HFF-Myc (cell line): ENCODE measurements around the gene DDX18.
"Not testable (repeated sequence)": the region's sequence is repeated elsewhere in the genome, so short reads cannot be mapped to it uniquely, and the experiment has no call there.

Source experiments
- DNase-seq: peaks from one replicate; pipeline ENCODE4 v3.0.0-alpha.2; 2011; ENCODE audit warnings: low read depth; ENCODE audit errors: extremely low read depth
- H3K4me3 ChIP-seq: replicated peaks from 2 replicates; pipeline ENCODE4 v1.5.1; 2011; ENCODE audit warnings: low read depth, mild to moderate bottlenecking, control low read depth, low read length
- TF ChIP-seq, protein P1 (sequence below): IDR thresholded peaks from 2 replicates; pipeline ENCODE4 v1.5.1; 2012; ENCODE audit warnings: mild to moderate bottlenecking, low read depth, low read length, control low read depth; ENCODE audit errors: missing control alignments

DDX18 gene

DNA sequence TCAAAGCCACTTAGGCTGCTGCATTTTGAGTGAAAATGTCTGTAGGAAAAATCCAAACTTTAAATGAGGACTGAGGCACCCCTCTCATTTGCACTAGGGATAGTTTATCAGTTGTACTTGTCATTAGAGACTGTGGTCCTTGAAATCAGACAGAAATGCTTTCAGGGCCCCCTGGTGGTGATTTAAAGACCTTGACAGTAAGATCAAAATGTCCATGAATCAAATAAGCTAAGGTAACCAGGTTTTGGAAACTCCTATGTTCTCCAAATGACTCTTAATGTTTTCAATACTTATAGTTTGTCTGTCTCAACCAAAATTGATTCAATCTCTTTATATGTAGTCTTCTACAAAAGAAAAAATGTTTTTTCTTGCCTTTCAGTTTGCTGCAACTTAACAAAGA, 28.8 kb upstream of the DDX18 start:
- TF ChIP-seq, protein P1, sequence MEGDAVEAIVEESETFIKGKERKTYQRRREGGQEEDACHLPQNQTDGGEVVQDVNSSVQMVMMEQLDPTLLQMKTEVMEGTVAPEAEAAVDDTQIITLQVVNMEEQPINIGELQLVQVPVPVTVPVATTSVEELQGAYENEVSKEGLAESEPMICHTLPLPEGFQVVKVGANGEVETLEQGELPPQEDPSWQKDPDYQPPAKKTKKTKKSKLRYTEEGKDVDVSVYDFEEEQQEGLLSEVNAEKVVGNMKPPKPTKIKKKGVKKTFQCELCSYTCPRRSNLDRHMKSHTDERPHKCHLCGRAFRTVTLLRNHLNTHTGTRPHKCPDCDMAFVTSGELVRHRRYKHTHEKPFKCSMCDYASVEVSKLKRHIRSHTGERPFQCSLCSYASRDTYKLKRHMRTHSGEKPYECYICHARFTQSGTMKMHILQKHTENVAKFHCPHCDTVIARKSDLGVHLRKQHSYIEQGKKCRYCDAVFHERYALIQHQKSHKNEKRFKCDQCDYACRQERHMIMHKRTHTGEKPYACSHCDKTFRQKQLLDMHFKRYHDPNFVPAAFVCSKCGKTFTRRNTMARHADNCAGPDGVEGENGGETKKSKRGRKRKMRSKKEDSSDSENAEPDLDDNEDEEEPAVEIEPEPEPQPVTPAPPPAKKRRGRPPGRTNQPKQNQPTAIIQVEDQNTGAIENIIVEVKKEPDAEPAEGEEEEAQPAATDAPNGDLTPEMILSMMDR, result peak; percentile 58
- no peak for DNase-seq
- no peak overlapping the region for H3K4me3 ChIP-seq

GRCh38 chr2:117786520-117786919, 28.0 kb upstream of the DDX18 start:
- TF ChIP-seq, protein P1, result no peak
- DNase-seq, result no peak
- H3K4me3 ChIP-seq, result no peak overlapping the region

- H3K4me3 ChIP-seq, result no peak overlapping the region
- no peak for DNase-seq
- TF ChIP-seq, protein P1, result no peak
Measured at GRCh38 chr2:117789505-117789904, 25.0 kb upstream of the DDX18 start.

- no peak overlapping the region for H3K4me3 ChIP-seq
- TF ChIP-seq, protein P1, result no peak
- DNase-seq, result no peak
Measured at GRCh38 chr2:117794668-117795067, 19.8 kb upstream of the DDX18 start.

DNA sequence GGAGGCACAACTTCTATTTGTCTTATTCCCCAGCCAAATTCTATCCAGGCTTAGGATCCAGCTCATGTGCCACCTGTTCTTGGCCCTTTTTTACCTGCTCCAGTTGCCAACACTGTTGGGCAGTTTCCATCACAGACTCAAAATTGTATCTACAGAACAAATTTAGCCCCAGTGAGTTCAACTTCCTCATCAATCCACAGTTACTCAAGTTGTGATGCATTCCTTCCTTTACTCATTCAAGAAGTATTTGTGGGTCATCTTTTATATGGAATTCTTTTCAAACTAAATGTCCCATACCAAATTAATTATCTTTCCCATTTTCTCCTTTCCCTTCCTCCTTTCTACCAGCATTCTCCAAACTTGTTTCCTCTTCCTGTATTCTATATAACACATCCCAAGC, 12.7 kb upstream of the DDX18 start:
- TF ChIP-seq, protein P1, result no peak
- no peak for DNase-seq
- no peak overlapping the region for H3K4me3 ChIP-seq

DNA sequence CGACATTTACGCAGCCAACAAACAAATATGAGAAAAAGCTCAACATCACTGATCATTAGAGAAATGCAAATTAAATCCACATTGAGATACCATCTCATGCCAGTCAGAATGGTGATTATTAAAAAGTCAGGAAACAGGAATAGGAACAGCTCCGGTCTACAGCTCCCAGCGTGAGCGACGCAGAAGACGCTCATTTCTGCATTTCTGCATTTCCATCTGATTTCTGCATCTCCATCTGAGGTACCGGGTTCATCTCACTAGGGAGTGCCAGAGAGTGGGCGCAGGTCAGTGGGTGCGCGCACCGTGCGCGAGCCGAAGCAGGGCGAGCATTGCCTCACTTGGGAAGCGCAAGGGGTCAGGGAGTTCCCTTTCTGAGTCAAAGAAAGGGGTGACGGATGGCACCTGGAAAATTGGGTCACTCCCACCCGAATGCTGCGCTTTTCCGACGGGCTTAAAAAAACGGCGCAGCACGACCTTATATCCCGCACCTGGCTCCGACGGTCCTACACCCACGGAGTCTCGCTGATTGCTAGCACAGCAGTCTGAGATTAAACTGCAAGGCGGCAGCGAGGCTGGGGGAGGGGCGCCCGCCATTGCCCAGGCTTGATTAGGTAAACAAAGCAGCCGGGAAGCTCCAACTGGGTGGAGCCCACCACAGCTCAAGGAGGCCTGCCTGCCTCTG, 10.7 kb upstream of the DDX18 start:
- not testable (repeated sequence) for H3K4me3 ChIP-seq, DNase-seq

GRCh38 chr2:117812443-117812842, 2.0 kb upstream of the DDX18 start:
- DNase-seq, result no peak
- no peak overlapping the region for H3K4me3 ChIP-seq
- TF ChIP-seq, protein P1, result no peak
